Astrocyte (in vitro differentiated cells and primary cell): ENCODE results near the gene MEGF11. TPM values are rescaled to one million over a fixed set of nuclear protein-coding genes. Genes with fewer than 3 reads are reported as not detected.

ENCODE experiments used
- DNase-seq: peaks from one replicate; pipeline ENCODE4 v3.0.0-alpha.2; 2010; ENCODE audit warnings: low read depth
- FAIRE-seq: peaks from 2 replicates; lab custom pipeline; 2011; peaks lifted over from hg19 to GRCh38; lab: Jason Lieb, UNC
- H2AFZ ChIP-seq: 2 replicates; pipeline ENCODE4 v1.6.0; 2012; ENCODE audit warnings: low read depth, low read length, inconsistent platforms
- H3K27ac ChIP-seq: 2 replicates; pipeline ENCODE4 v1.5.1; 2011; ENCODE audit warnings: low read depth, low read length, inconsistent platforms
- H3K27me3 ChIP-seq: 2 replicates; pipeline ENCODE4 v1.6.0; 2011; ENCODE audit warnings: low read length, inconsistent platforms; ENCODE audit not compliant: insufficient read depth
- H3K36me3 ChIP-seq: 2 replicates; pipeline ENCODE4 v1.5.1; 2011; ENCODE audit warnings: low read length, inconsistent platforms; ENCODE audit not compliant: insufficient read depth
- H3K4me1 ChIP-seq: 2 replicates; pipeline ENCODE4 v1.5.1; 2011; ENCODE audit warnings: low read length, inconsistent platforms; ENCODE audit not compliant: insufficient read depth
- H3K4me2 ChIP-seq: 2 replicates; pipeline ENCODE4 v1.6.0; 2012; ENCODE audit warnings: low read length, inconsistent platforms
- H3K4me3 ChIP-seq: 2 replicates; pipeline ENCODE4 v1.5.1; 2011; ENCODE audit warnings: low read depth, mild to moderate bottlenecking, low read length, inconsistent platforms; ENCODE audit not compliant: insufficient read depth
- H3K79me2 ChIP-seq: 2 replicates; pipeline ENCODE4 v1.6.0; 2012; ENCODE audit warnings: mild to moderate bottlenecking, low read length, inconsistent platforms; ENCODE audit not compliant: insufficient read depth
- H3K9ac ChIP-seq: 2 replicates; pipeline ENCODE4 v1.6.0; 2012; ENCODE audit warnings: mild to moderate bottlenecking, low read length, inconsistent platforms
- H3K9me3 ChIP-seq: 2 replicates; pipeline ENCODE4 v1.5.1; 2012; ENCODE audit warnings: low read depth, mild to moderate bottlenecking, low read length, inconsistent platforms; ENCODE audit not compliant: insufficient read depth
- H4K20me1 ChIP-seq: 2 replicates; pipeline ENCODE4 v1.6.0; 2012; ENCODE audit warnings: low read length, inconsistent platforms; ENCODE audit not compliant: insufficient read depth
- H3K27ac Mint-ChIP-seq: one replicate; pipeline ENCODE4 v1.8.0; 2021; ENCODE audit warnings: mild to moderate bottlenecking, mixed read lengths; ENCODE audit not compliant: unreplicated experiment
- H3K27me3 Mint-ChIP-seq: one replicate; pipeline ENCODE4 v1.8.0; 2021; ENCODE audit warnings: low read depth, mixed read lengths; ENCODE audit not compliant: unreplicated experiment
- H3K36me3 Mint-ChIP-seq: one replicate; pipeline ENCODE4 v1.8.0; 2021; ENCODE audit warnings: low read depth, mixed read lengths; ENCODE audit not compliant: unreplicated experiment
- H3K4me1 Mint-ChIP-seq: one replicate; pipeline ENCODE4 v1.8.0; 2021; ENCODE audit warnings: low read depth, mixed read lengths; ENCODE audit not compliant: unreplicated experiment
- H3K4me3 Mint-ChIP-seq: one replicate; pipeline ENCODE4 v1.8.0; 2021; ENCODE audit warnings: mild to moderate bottlenecking, moderate library complexity, mixed read lengths; ENCODE audit not compliant: unreplicated experiment
- H3K9me3 Mint-ChIP-seq: one replicate; pipeline ENCODE4 v1.8.0; 2021; ENCODE audit warnings: mild to moderate bottlenecking, mixed read lengths; ENCODE audit not compliant: unreplicated experiment
- EZH2 ChIP-seq: IDR thresholded peaks from 2 replicates; pipeline ENCODE4 v1.6.1; 2012; ENCODE audit warnings: mild to moderate bottlenecking, low read length, inconsistent platforms; ENCODE audit not compliant: insufficient read depth
- total RNA-seq: library from RNA; stranded (reverse); gene quantifications from 2 replicates; pipeline ENCODE4 v1.2.1, GENCODE V29; 2021
- TF ChIP-seq, protein P1 (sequence below): IDR thresholded peaks from 2 replicates; pipeline ENCODE4 v1.5.1; 2011; ENCODE audit warnings: low read depth, mild to moderate bottlenecking, inconsistent platforms, low read length, moderate library complexity; ENCODE audit not compliant: insufficient read depth

MEGF11 gene
- total RNA-seq, 1 donor from 2014 or later: 0.16 TPM

GRCh38 chr15:65968511-65968910 lies 285.0 kb downstream of the MEGF11 start:
- H4K20me1 ChIP-seq: no peaks in the 10 kb centered on the region
- DNase-seq (no peak), FAIRE-seq (no peak)
- no peak overlapping the region for H3K27ac ChIP-seq
- H3K4me1 ChIP-seq: no peaks in the 10 kb centered on the region
- Mint-ChIP-seq H3K9me3 (peaks cover 2% of the 10 kb centered on the region), H3K36me3 (no peaks in the 10 kb centered on the region), H3K27ac (no peak overlapping the region), H3K27me3 (peaks cover 27% of the 10 kb centered on the region), H3K4me3 (no peak overlapping the region), H3K4me1 (peaks cover 17% of the 10 kb centered on the region)
- H3K9me3 ChIP-seq: no peaks in the 10 kb centered on the region
- no peak overlapping the region for H2AFZ ChIP-seq
- no peaks in the 10 kb centered on the region for H3K36me3 ChIP-seq
- H3K4me2 ChIP-seq: no peak overlapping the region
- peaks cover 24% of the 10 kb centered on the region for H3K27me3 ChIP-seq
- TF ChIP-seq, protein P1, sequence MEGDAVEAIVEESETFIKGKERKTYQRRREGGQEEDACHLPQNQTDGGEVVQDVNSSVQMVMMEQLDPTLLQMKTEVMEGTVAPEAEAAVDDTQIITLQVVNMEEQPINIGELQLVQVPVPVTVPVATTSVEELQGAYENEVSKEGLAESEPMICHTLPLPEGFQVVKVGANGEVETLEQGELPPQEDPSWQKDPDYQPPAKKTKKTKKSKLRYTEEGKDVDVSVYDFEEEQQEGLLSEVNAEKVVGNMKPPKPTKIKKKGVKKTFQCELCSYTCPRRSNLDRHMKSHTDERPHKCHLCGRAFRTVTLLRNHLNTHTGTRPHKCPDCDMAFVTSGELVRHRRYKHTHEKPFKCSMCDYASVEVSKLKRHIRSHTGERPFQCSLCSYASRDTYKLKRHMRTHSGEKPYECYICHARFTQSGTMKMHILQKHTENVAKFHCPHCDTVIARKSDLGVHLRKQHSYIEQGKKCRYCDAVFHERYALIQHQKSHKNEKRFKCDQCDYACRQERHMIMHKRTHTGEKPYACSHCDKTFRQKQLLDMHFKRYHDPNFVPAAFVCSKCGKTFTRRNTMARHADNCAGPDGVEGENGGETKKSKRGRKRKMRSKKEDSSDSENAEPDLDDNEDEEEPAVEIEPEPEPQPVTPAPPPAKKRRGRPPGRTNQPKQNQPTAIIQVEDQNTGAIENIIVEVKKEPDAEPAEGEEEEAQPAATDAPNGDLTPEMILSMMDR: no peak
- TF ChIP-seq EZH2: no peak
- no peak overlapping the region for H3K9ac ChIP-seq
- H3K4me3 ChIP-seq: no peak overlapping the region
- H3K79me2 ChIP-seq: no peaks in the 10 kb centered on the region

DNA sequence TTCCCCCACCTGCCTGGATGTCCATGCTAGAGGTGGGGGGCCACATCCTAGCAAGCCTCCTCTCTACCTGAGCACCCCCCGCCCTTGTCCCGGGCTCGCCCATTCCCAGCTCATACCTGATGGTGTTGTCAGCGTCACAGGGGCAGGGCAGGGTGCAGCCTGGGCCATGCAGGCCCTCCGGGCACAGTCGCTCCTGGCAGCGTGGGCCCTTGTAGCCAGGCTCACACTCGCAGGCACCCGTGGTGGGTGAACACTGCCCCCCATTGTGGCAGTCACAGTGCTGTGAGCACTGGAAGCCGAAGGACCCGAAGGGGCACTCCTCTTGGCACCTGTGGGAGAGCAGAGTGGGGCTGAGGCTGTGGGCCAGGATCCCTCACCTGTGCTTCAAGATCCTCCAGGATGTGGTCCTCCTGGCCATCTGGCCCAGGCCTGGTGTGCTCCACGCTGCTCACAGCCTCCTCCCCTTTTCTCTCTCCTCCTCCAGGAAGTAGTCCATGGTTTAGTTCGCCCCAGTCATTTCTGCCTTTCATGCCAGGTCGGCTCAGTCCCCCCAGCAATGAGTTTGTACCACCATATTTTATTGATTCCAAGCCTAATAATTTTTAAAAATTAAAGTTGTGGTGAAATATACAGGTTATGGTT lies 288.6 kb downstream of the MEGF11 start:
- TF ChIP-seq, protein P1: no peak
- no peak for TF ChIP-seq EZH2
- peaks cover 32% of the 10 kb centered on the region for H3K27me3 ChIP-seq
- H2AFZ ChIP-seq: no peak overlapping the region
- Mint-ChIP-seq H3K4me1 (peaks cover 17% of the 10 kb centered on the region), H3K27me3 (peaks cover 47% of the 10 kb centered on the region), H3K9me3 (no peaks in the 10 kb centered on the region), H3K36me3 (no peaks in the 10 kb centered on the region), H3K27ac (no peak overlapping the region), H3K4me3 (no peak overlapping the region)
- H3K4me1 ChIP-seq: no peaks in the 10 kb centered on the region
- no peak overlapping the region for H3K9ac ChIP-seq
- no peak overlapping the region for H3K4me2 ChIP-seq
- H3K9me3 ChIP-seq: no peaks in the 10 kb centered on the region
- H3K79me2 ChIP-seq: no peaks in the 10 kb centered on the region
- H3K36me3 ChIP-seq: no peaks in the 10 kb centered on the region
- no peak overlapping the region for H3K27ac ChIP-seq
- no peak overlapping the region for H3K4me3 ChIP-seq
- no peak for DNase-seq
- FAIRE-seq: no peak
- H4K20me1 ChIP-seq: no peaks in the 10 kb centered on the region

DNA sequence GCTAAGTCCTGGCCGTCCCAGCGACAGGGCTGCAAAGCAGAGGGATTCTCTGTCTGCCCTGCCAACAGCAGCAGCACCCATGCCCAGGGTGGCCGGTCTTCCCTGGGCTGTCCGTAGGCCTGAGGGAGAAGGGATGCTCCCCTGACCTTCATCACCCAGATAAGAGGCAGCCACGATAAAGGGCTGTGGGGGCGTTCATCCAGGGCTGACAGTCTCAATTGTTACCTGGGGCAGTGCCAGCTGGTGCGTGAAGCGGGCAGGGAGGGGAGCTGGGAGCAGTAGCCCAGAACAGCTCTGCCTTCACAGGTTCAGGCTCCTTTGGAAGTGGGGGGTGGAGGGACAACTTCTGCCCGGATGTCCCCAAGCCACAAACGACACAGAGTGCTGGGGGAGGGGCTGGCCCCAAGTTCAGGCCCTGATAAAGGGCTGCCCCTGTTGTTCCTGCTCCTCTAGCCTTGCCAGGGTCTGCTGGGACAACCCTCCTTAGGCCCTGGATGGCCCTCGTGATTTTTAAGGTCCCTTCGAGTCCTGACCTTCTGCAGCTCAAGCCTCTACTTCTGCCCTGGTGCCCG lies 289.6 kb downstream of the MEGF11 start:
- Mint-ChIP-seq H3K27ac (no peak overlapping the region), H3K9me3 (no peaks in the 10 kb centered on the region), H3K27me3 (peaks cover 40% of the 10 kb centered on the region), H3K36me3 (no peaks in the 10 kb centered on the region), H3K4me1 (peaks cover 14% of the 10 kb centered on the region), H3K4me3 (no peak overlapping the region)
- H3K4me1 ChIP-seq: no peaks in the 10 kb centered on the region
- H3K79me2 ChIP-seq: no peaks in the 10 kb centered on the region
- H3K4me3 ChIP-seq: no peak overlapping the region
- no peak for TF ChIP-seq EZH2
- TF ChIP-seq, protein P1: no peak
- H4K20me1 ChIP-seq: no peaks in the 10 kb centered on the region
- no peaks in the 10 kb centered on the region for H3K9me3 ChIP-seq
- no peak for FAIRE-seq
- peaks cover 33% of the 10 kb centered on the region for H3K27me3 ChIP-seq
- no peak overlapping the region for H2AFZ ChIP-seq
- H3K27ac ChIP-seq: no peak overlapping the region
- H3K36me3 ChIP-seq: no peaks in the 10 kb centered on the region
- H3K9ac ChIP-seq: no peak overlapping the region
- no peak overlapping the region for H3K4me2 ChIP-seq
- no peak for DNase-seq
